Measurements from ENCODE around the gene LMTK3.
"Not testable (repeated sequence)": the region's sequence is repeated elsewhere in the genome, so short reads cannot be mapped to it uniquely, and the experiment has no call there.

LMTK3 gene

DNA sequence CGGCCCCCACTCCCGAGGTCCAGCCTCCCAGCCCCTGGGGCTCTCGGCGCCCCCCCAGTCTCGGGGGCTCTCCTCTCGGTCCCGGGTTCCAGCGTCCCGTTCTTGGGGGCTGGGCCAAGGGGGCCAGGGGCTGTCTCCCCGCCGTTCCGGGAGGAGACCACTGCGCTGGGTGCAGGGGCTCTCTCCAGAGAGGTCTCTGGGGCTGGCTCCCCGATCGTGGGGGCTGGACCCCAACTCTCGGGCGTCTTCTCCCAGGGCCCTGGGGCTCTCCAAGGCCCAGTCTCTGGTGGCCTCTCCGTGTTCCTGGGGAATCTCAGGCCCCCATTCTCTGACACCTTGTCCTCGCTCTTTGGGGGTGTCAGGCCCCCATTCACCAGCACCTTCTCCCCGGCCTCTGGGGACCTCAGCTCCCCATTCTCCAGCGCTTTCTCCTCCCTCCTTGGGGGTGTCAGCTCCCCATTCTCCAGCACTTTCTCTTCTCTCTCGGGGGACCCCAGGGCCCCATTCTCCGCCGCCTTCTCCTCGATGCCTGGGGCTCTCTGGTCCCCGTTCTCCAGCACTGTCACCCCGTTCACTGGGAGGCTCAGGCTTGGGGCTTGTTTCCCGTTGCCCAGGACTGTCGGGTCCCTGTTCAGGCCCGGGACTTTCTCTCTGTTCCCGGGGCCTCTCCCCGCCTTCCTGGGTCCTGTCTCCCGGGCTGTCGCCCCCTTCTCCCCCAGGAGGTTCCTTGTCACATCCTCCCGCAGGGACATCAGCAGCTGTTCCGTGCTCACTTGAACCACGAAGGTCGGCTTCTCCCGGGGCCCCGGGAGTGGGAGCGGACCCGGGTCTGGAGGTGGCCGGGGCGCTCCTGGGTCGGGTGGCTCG lies 13.7 kb downstream of the LMTK3 start:
- Histone ChIP-seq H3K9me3 (ENCODE audit: control insufficient read depth in 1 of 2, low read length in 2 of 2) (no peaks in the 10 kb centered on the region), H3K4me3 (ENCODE audit: low read depth in 1 of 2, low read length in 2 of 2) (peak overlapping the region; percentile 8 to 48), H3K36me3 (ENCODE audit: control insufficient read depth in 1 of 2, insufficient read depth in 2 of 2, low read length in 2 of 2) (no peaks in the 10 kb centered on the region), H3K4me1 (ENCODE audit: control insufficient read depth in 1 of 2, insufficient read depth in 2 of 2, low read length in 2 of 2) (peaks cover 20 to 37% of the 10 kb centered on the region in 2 donors), H3K9ac (ENCODE audit: low read depth in 1 of 2, low read length in 2 of 2) (peak overlapping the region; percentile 18 to 25), H3K27me3 (ENCODE audit: control insufficient read depth in 1 of 2, insufficient read depth in 2 of 2, low read length in 2 of 2) (peaks cover 7 to 14% of the 10 kb centered on the region in 2 donors), H3K27ac (ENCODE audit: low read depth, low read length) (no peak overlapping the region)

DNA sequence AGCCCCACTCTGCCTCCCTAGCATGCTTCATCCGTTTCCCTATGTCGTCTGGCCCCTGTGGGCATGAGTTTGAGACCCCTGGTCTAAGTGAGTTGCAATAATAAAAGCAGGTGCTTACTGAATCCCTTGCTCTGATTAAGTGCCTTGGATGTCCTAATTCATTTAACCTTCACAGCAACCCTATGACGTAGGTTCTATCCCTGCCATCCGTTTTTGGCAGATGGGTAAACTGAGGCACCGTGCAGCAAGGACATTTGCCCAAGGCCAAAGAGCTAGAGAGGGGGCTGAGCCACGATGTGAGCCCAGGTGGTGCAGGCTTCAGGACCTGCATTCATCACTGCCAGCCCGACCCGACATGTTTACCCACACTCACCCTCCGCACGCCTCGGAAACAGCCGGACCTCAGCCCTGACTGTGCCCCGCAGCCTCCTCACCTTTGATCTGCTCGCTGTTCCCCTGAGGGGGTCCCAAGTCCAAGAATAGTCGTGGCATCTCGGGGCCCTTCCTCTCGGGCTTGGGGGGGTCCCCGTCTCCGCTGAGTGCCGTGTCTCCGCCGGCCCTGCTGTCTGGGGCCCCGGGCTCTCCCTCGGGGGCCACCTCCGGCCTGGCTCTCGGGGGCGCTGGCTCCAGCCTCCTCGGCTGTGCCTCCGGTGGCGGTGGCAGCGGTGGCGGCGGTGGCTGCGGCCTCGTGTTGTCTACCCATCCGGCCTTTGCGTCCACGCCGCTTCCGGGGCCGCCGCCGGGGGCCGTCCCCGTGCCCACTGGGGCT lies 14.5 kb downstream of the LMTK3 start:
- no peaks in the 10 kb centered on the region for H3K36me3 ChIP-seq (ENCODE audit: control insufficient read depth in 1 of 2, insufficient read depth in 2 of 2, low read length in 2 of 2)
- no peaks in the 10 kb centered on the region for H3K9me3 ChIP-seq (ENCODE audit: control insufficient read depth in 1 of 2, low read length in 2 of 2)
- H3K27ac ChIP-seq (ENCODE audit: low read depth, low read length), result no peak overlapping the region
- H3K27me3 ChIP-seq (ENCODE audit: control insufficient read depth in 1 of 2, insufficient read depth in 2 of 2, low read length in 2 of 2), result peaks cover 7 to 14% of the 10 kb centered on the region in 2 donors
- H3K4me1 ChIP-seq (ENCODE audit: control insufficient read depth in 1 of 2, insufficient read depth in 2 of 2, low read length in 2 of 2), result peaks cover 20 to 40% of the 10 kb centered on the region in 2 donors
- H3K4me3 ChIP-seq (ENCODE audit: low read depth in 1 of 2, low read length in 2 of 2), result peak overlapping the region; percentile 15 to 48
- peak overlapping the region; percentile 1 to 18 for H3K9ac ChIP-seq (ENCODE audit: low read depth in 1 of 2, low read length in 2 of 2)

DNA sequence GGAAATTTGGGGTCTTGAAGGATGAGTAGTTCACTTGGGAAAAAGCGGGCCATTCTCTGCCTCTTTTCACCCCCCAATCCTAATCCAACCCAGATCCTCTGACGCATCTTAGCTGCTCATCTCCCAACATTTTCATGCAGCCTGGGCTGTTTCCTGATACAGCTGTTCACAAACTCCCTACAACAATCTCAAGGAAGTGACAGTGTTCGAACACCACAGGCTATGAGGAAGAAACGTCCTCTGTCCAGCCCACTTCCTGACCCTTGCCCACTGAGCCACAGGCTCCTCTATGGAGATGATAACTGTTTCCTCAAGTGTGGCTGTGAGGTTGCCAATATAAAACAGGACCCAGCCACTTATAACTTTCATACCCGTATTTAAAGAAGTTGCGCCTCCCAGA lies 16.2 kb downstream of the LMTK3 start:
- Histone ChIP-seq H3K27me3 (ENCODE audit: control insufficient read depth in 1 of 2, insufficient read depth in 2 of 2, low read length in 2 of 2) (peaks cover 2 to 9% of the 10 kb centered on the region in 2 donors), H3K36me3 (ENCODE audit: control insufficient read depth in 1 of 2, insufficient read depth in 2 of 2, low read length in 2 of 2) (no peaks in the 10 kb centered on the region), H3K9me3 (ENCODE audit: control insufficient read depth in 1 of 2, low read length in 2 of 2) (no peaks in the 10 kb centered on the region), H3K4me3 (ENCODE audit: low read depth in 1 of 2, low read length in 2 of 2) (no peak overlapping the region), H3K9ac (ENCODE audit: low read depth in 1 of 2, low read length in 2 of 2) (no peak overlapping the region), H3K27ac (ENCODE audit: low read depth, low read length) (no peak overlapping the region), H3K4me1 (ENCODE audit: control insufficient read depth in 1 of 2, insufficient read depth in 2 of 2, low read length in 2 of 2) (peaks cover 24 to 40% of the 10 kb centered on the region in 2 donors)

DNA sequence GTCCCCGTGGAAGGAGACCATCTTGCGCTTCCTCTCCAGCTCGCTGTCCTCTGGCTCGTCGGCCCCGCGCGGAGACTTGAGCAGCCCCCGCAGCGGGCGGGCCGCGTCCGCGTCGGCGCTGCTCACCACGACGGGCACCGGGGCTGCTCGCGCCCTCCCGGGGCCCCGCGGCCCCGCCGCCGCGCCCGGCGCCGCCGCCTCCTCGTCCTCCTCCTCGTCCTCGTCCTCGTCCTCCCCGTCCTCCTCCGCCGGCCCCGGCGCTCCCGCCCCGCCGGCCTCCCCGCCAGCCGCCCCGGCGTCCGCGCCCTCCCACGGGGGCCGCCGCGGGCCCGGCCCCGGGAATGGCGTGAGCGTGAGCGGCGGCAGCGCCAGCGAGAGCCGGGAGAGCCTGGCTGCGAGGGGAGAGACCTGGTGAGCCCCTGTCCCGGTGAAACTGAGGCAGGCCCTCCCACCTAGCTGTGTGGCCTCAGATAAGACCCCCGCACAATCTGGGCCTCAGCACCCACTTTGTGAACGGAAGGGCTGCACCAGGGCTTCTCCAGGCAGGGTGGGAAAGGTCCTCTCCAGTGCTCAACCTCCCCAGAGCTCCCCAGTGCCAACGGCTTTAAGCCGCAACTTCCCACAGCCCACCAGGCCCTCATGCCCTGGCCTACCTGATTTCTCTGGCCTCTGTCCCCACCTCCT lies 17.8 kb downstream of the LMTK3 start:
- peak overlapping the region; percentile 63 to 69 for H3K9ac ChIP-seq (ENCODE audit: low read depth in 1 of 2, low read length in 2 of 2)
- H3K36me3 ChIP-seq (ENCODE audit: control insufficient read depth in 1 of 2, insufficient read depth in 2 of 2, low read length in 2 of 2), result no peaks in the 10 kb centered on the region
- peak overlapping the region; percentile 69 to 72 for H3K4me3 ChIP-seq (ENCODE audit: low read depth in 1 of 2, low read length in 2 of 2)
- peaks cover 24 to 51% of the 10 kb centered on the region in 2 donors for H3K4me1 ChIP-seq (ENCODE audit: control insufficient read depth in 1 of 2, insufficient read depth in 2 of 2, low read length in 2 of 2)
- H3K27ac ChIP-seq (ENCODE audit: low read depth, low read length), result peak overlapping the region; percentile 61
- no peaks in the 10 kb centered on the region for H3K9me3 ChIP-seq (ENCODE audit: control insufficient read depth in 1 of 2, low read length in 2 of 2)
- peaks cover 0 to 9% of the 10 kb centered on the region in 2 donors for H3K27me3 ChIP-seq (ENCODE audit: control insufficient read depth in 1 of 2, insufficient read depth in 2 of 2, low read length in 2 of 2)

DNA sequence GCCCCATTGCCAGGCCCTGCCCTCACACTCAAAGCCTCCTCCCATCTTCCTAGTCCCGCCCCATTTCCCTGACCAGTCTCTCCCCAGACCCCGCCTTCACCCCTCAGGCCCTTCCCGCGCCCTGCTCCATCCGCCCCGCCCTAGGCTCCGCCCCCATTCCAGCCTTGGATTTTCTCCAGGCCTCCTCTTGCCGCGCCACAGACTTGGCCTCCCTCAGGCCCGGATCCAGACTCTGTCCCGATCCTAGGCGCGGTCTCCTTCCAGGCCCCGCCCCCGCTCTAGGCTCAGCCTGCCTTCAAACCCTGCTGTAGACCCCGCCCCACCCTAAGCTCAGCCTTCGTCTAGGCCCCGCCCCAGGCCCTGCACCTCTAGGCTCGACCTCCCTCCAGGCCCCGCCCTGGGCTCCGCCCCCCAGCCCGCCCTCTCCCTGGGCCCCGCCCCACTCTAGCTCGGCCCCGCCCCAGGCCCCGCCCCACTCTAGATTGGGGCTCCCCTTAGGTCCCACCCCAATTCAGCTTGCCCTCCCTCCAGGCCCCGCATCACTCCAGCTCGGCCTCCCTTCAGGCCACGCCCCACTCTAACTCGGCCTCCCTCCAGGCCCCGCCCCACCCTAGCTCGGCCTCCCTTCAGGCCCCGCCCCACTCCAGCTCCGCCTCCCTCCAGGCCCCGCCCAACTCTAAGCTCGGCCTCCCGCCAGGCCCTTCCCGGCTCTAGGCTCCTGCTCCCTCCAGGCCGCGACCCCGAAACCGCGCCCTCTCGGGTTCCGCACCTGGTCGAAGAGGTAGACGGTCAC lies 18.5 kb downstream of the LMTK3 start:
- peaks cover 0 to 9% of the 10 kb centered on the region in 2 donors for H3K27me3 ChIP-seq (ENCODE audit: control insufficient read depth in 1 of 2, insufficient read depth in 2 of 2, low read length in 2 of 2)
- no peaks in the 10 kb centered on the region for H3K36me3 ChIP-seq (ENCODE audit: control insufficient read depth in 1 of 2, insufficient read depth in 2 of 2, low read length in 2 of 2)
- H3K4me3 ChIP-seq (ENCODE audit: low read depth in 1 of 2, low read length in 2 of 2), result peak overlapping the region; percentile 62 to 72
- peak overlapping the region; percentile 56 to 69 for H3K9ac ChIP-seq (ENCODE audit: low read depth in 1 of 2, low read length in 2 of 2)
- no peaks in the 10 kb centered on the region for H3K9me3 ChIP-seq (ENCODE audit: control insufficient read depth in 1 of 2, low read length in 2 of 2)
- peak overlapping the region; percentile 72 for H3K27ac ChIP-seq (ENCODE audit: low read depth, low read length)
- H3K4me1 ChIP-seq (ENCODE audit: control insufficient read depth in 1 of 2, insufficient read depth in 2 of 2, low read length in 2 of 2), result peaks cover 29 to 56% of the 10 kb centered on the region in 2 donors

DNA sequence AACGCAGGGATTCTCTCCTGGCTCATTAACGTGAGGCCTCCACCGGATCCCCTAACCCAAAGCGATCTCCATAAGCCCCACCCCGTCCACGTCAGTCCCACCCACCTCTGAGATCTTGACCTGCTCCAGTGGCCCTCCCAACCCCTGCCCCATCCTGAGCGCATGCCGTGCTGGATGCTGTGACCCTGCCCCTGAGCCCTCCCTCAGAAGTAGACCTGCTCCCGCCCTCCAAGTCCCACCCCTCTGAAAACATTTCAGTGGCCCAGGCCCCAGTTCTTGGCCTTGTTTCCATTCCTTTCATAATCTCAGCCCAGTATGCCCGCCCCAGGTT lies 19.9 kb downstream of the LMTK3 start:
- H3K4me1 ChIP-seq (ENCODE audit: control insufficient read depth in 1 of 2, insufficient read depth in 2 of 2, low read length in 2 of 2), result peaks cover 39 to 55% of the 10 kb centered on the region in 2 donors
- no peak overlapping the region for H3K27ac ChIP-seq (ENCODE audit: low read depth, low read length)
- H3K9ac ChIP-seq (ENCODE audit: low read depth in 1 of 2, low read length in 2 of 2), result no peak overlapping the region
- H3K9me3 ChIP-seq (ENCODE audit: control insufficient read depth in 1 of 2, low read length in 2 of 2), result no peaks in the 10 kb centered on the region
- H3K4me3 ChIP-seq (ENCODE audit: low read depth in 1 of 2, low read length in 2 of 2), result no peak overlapping the region
- no peaks in the 10 kb centered on the region for H3K36me3 ChIP-seq (ENCODE audit: control insufficient read depth in 1 of 2, insufficient read depth in 2 of 2, low read length in 2 of 2)
- H3K27me3 ChIP-seq (ENCODE audit: control insufficient read depth in 1 of 2, insufficient read depth in 2 of 2, low read length in 2 of 2), result no peaks in the 10 kb centered on the region

DNA sequence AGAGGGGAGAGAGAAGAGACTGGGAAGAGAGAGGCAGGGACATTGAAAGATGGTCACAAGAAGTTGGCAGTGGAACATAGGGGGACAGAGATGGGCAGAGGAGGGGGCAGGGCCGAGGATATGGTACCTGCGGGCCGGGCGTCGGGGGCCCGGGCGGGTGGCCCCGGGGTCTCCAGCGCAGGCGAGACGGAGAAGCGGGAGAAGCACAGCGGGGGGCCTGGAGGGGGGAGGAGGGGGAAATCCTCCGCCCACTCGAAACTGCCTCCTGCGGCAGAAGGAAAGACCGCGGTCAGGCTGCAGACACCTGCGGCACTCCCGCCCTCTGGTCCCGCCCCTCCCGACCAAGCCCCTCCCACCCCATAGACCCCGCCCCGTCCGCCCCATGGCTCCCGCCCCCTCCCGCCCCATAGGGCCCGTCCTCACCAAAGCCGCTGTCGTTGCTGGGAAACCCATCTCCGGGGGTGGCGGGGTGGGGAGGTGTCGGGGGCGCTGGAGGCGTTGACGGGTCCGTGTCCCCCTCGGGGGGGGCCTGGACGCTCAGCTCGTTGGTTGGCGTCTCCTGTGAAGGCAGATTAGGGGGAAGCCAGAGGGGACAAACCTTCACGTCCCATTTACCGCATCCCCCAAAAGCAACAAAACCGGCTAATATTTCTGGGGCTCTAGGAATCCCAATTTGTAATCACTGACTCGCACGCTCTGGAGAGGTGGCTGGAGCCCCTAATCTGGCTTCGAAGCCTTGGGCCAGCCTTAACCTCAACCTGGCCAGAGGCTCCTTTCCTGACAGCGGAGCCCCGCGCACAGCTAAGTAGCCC lies 20.4 kb downstream of the LMTK3 start:
- H3K9ac ChIP-seq (ENCODE audit: low read depth in 1 of 2, low read length in 2 of 2), result no peak overlapping the region
- no peaks in the 10 kb centered on the region for H3K36me3 ChIP-seq (ENCODE audit: control insufficient read depth in 1 of 2, insufficient read depth in 2 of 2, low read length in 2 of 2)
- no peaks in the 10 kb centered on the region for H3K9me3 ChIP-seq (ENCODE audit: control insufficient read depth in 1 of 2, low read length in 2 of 2)
- H3K27me3 ChIP-seq (ENCODE audit: control insufficient read depth in 1 of 2, insufficient read depth in 2 of 2, low read length in 2 of 2), result no peaks in the 10 kb centered on the region
- H3K27ac ChIP-seq (ENCODE audit: low read depth, low read length), result no peak overlapping the region
- peak overlapping the region in 1 of 2 donors; percentile 32 for H3K4me3 ChIP-seq (ENCODE audit: low read depth in 1 of 2, low read length in 2 of 2)
- H3K4me1 ChIP-seq (ENCODE audit: control insufficient read depth in 1 of 2, insufficient read depth in 2 of 2, low read length in 2 of 2), result peaks cover 39 to 55% of the 10 kb centered on the region in 2 donors

DNA sequence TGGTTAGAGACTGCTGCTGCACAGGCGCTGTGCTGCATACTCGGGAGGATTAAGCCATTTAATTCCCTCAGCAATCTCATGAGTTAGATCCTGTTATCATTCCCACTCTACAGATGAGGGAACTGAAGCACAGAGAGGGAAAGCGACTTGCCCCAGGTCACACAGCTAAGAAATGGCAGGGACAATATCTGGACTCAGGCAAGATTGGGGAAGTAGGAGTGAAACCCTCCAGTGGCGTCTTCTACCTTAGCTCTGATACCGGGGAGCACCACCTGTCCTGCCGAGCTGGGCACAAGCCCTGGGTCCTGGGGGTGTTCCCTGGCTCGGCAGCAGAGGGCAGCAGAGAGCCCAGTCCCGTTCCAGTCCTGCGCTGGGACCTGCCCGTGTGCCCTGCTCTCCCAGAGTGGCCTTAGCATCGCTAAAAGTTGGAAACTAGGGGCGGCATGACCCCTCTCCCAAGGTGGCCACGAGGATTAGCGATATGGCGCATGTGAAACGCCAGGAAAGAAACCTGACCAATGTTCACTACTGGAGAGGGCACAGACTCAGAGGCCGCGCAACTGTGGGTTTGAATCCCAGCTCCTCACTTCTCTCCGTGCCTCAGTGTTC lies 21.9 kb downstream of the LMTK3 start:
- Histone ChIP-seq H3K27me3 (ENCODE audit: control insufficient read depth in 1 of 2, insufficient read depth in 2 of 2, low read length in 2 of 2) (no peaks in the 10 kb centered on the region), H3K4me1 (ENCODE audit: control insufficient read depth in 1 of 2, insufficient read depth in 2 of 2, low read length in 2 of 2) (peaks cover 30 to 44% of the 10 kb centered on the region in 2 donors), H3K36me3 (ENCODE audit: control insufficient read depth in 1 of 2, insufficient read depth in 2 of 2, low read length in 2 of 2) (no peaks in the 10 kb centered on the region), H3K27ac (ENCODE audit: low read depth, low read length) (no peak overlapping the region), H3K9me3 (ENCODE audit: control insufficient read depth in 1 of 2, low read length in 2 of 2) (no peaks in the 10 kb centered on the region), H3K4me3 (ENCODE audit: low read depth in 1 of 2, low read length in 2 of 2) (no peak overlapping the region), H3K9ac (ENCODE audit: low read depth in 1 of 2, low read length in 2 of 2) (no peak overlapping the region)

DNA sequence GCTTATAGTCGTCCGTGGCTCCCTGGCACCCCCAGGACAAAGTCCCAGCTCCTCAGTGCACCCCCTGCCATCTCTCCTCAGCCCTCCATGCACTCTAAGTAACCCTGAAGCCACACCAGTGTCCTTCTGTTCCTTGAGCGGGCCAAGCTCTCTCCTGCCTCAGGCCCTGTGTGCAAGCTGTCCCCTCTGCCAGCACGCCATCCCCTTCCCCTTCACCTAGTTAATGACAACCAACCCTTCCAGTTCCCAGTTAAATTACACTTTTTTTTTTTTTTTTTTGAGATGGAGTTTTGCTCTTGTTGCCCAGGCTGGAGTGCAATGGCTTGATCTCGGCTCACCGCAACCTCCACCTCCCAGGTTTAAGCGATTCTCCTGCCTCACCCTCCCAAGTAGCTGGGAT lies 23.2 kb downstream of the LMTK3 start:
- peak overlapping the region in 1 of 2 donors; percentile 32 for H3K4me3 ChIP-seq (ENCODE audit: low read depth in 1 of 2, low read length in 2 of 2)
- H3K9me3 ChIP-seq (ENCODE audit: control insufficient read depth in 1 of 2, low read length in 2 of 2); H3K36me3 ChIP-seq (ENCODE audit: control insufficient read depth in 1 of 2, insufficient read depth in 2 of 2, low read length in 2 of 2); H3K27ac ChIP-seq (ENCODE audit: low read depth, low read length); H3K27me3 ChIP-seq (ENCODE audit: control insufficient read depth in 1 of 2, insufficient read depth in 2 of 2, low read length in 2 of 2); H3K9ac ChIP-seq (ENCODE audit: low read depth in 1 of 2, low read length in 2 of 2): not testable (repeated sequence)
- H3K4me1 ChIP-seq (ENCODE audit: control insufficient read depth in 1 of 2, insufficient read depth in 2 of 2, low read length in 2 of 2), result peaks cover 23 to 37% of the 10 kb centered on the region in 2 donors

Data from duodenal mucosa (tissue), 2 donors.